Measurements from ENCODE around the gene B3GNT7.

DNA sequence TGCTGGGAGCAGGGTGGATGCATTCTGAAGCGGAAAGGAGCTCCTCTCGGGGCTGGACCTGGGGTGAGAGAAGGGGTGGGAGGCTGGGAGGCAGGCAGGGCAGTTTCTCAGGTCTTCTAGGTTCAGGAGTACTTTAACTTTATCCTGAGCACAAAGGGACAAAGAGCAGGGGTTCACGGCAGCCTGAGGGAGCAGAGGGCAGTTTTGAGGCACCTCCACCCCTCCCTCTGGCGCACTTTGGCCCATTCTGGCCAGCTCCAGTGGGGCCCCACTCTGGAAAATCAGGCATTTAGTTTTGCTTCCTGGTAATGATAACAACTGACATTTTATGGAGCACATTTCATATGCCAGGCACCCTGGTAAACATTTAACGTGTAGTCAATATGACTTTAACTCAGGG is 14.3 kb downstream of the B3GNT7 start:
- TF ChIP-seq, protein P1, sequence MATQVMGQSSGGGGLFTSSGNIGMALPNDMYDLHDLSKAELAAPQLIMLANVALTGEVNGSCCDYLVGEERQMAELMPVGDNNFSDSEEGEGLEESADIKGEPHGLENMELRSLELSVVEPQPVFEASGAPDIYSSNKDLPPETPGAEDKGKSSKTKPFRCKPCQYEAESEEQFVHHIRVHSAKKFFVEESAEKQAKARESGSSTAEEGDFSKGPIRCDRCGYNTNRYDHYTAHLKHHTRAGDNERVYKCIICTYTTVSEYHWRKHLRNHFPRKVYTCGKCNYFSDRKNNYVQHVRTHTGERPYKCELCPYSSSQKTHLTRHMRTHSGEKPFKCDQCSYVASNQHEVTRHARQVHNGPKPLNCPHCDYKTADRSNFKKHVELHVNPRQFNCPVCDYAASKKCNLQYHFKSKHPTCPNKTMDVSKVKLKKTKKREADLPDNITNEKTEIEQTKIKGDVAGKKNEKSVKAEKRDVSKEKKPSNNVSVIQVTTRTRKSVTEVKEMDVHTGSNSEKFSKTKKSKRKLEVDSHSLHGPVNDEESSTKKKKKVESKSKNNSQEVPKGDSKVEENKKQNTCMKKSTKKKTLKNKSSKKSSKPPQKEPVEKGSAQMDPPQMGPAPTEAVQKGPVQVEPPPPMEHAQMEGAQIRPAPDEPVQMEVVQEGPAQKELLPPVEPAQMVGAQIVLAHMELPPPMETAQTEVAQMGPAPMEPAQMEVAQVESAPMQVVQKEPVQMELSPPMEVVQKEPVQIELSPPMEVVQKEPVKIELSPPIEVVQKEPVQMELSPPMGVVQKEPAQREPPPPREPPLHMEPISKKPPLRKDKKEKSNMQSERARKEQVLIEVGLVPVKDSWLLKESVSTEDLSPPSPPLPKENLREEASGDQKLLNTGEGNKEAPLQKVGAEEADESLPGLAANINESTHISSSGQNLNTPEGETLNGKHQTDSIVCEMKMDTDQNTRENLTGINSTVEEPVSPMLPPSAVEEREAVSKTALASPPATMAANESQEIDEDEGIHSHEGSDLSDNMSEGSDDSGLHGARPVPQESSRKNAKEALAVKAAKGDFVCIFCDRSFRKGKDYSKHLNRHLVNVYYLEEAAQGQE (IDR thresholded peaks at IDR 0.05; ENCODE audit: insufficient replicate concordance, low read depth): no peak
- TF ChIP-seq, protein P2, sequence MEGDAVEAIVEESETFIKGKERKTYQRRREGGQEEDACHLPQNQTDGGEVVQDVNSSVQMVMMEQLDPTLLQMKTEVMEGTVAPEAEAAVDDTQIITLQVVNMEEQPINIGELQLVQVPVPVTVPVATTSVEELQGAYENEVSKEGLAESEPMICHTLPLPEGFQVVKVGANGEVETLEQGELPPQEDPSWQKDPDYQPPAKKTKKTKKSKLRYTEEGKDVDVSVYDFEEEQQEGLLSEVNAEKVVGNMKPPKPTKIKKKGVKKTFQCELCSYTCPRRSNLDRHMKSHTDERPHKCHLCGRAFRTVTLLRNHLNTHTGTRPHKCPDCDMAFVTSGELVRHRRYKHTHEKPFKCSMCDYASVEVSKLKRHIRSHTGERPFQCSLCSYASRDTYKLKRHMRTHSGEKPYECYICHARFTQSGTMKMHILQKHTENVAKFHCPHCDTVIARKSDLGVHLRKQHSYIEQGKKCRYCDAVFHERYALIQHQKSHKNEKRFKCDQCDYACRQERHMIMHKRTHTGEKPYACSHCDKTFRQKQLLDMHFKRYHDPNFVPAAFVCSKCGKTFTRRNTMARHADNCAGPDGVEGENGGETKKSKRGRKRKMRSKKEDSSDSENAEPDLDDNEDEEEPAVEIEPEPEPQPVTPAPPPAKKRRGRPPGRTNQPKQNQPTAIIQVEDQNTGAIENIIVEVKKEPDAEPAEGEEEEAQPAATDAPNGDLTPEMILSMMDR (IDR thresholded peaks at IDR 0.05; ENCODE audit: insufficient read depth, low read length): no peak
- TF ChIP-seq POLR2AphosphoS5 (IDR thresholded peaks at IDR 0.05; ENCODE audit: low read depth) (no peak), GABPA (IDR thresholded peaks at IDR 0.05; ENCODE audit: low read depth) (no peak)
